Measurements from ENCODE around the gene MESD.

- TF ChIP-seq POLR2A (IDR thresholded peaks at IDR 0.05; ENCODE audit: low read depth) = no peak
- no peak for TF ChIP-seq CTCF (IDR thresholded peaks at IDR 0.05)
- no peak for TF ChIP-seq EP300 (IDR thresholded peaks at IDR 0.05)
- TF ChIP-seq POLR2AphosphoS5 (IDR thresholded peaks at IDR 0.05) = no peak
Measured at GRCh38 chr15:81003097-81003350, 13.4 kb upstream of the MESD start.

All from esophagus muscularis mucosa (tissue), 4 donors.